GM12878 (cell line): ENCODE data around the gene CLCNKA. TPM values are rescaled to one million over a fixed set of nuclear protein-coding genes. Genes with fewer than 3 reads are reported as not detected.

ENCODE experiments used
- ATAC-seq: fragments of 200-7000 bp; cut with Tn5 transposase; 3 replicates; pipeline ENCODE4 v1.9.1; 2020; ENCODE audit warnings: mild to moderate bottlenecking, moderate library complexity
- BruUV-seq: library from RNA; stranded (reverse); fragments of 400-500 nt; replicated peaks from 2 replicates; lab custom pipeline; 2021; lab: Mats Ljungman, UMichigan
- CTCF ChIA-PET: fragments of 300-600 bp; sonication (Branson Sonifier 250); formaldehyde crosslinking; extraction: SDS; loops from one replicate; lab custom pipeline; 2021; ENCODE audit warnings: inconsistent platforms; lab: Yijun Ruan, JAX
- POLR2A ChIA-PET: fragments of 350-600 bp; formaldehyde crosslinking; extraction: SDS; loops from one replicate; lab custom pipeline; 2021; ENCODE audit warnings: inconsistent platforms; lab: Charles Lee
- RAD21 ChIA-PET: fragments of 300-600 bp; sonication (Branson Sonifier 250); formaldehyde crosslinking; loops from one replicate; lab custom pipeline; 2023; ENCODE audit warnings: antibody characterized with exemption; ENCODE audit not compliant: unreplicated experiment; lab: Charles Lee
- SMC1A ChIA-PET: fragments of 300-600 bp; sonication (Branson Sonifier 250); formaldehyde crosslinking; loops from one replicate; lab custom pipeline; 2023; ENCODE audit not compliant: unreplicated experiment, uncharacterized antibody; lab: Charles Lee
- DNase-seq: peaks from one replicate; pipeline ENCODE4 v3.0.0-alpha.2; 2011; ENCODE audit warnings: low read depth, low spot score
- FAIRE-seq: peaks from 3 replicates; lab custom pipeline; 2011; peaks lifted over from hg19 to GRCh38; lab: Jason Lieb, UNC
- H2AFZ ChIP-seq: 2 replicates; pipeline ENCODE4 v1.6.0; 2011; ENCODE audit warnings: low read depth, low read length, control low read depth; ENCODE audit not compliant: control insufficient read depth
- H3K27ac ChIP-seq: 2 replicates; pipeline ENCODE4 v1.5.1; 2011; ENCODE audit warnings: control low read depth; ENCODE audit not compliant: control insufficient read depth, insufficient read depth
- H3K27me3 ChIP-seq, 2 experiments: replicated peaks in 1 of 2; 2 replicates each; pipeline versions ENCODE4 v1.6.0 to v1.6.1; 2011; ENCODE audit warnings: low read length in 1 of 2; ENCODE audit not compliant: control insufficient read depth in 2 of 2, insufficient read depth in 2 of 2
- H3K36me3 ChIP-seq, 2 experiments: 2 replicates each; pipeline ENCODE4 v1.5.1; 2011; ENCODE audit warnings: low read length in 1 of 2; ENCODE audit not compliant: control insufficient read depth in 2 of 2, insufficient read depth in 2 of 2
- H3K4me1 ChIP-seq: 2 replicates; pipeline ENCODE4 v1.6.1; 2011; ENCODE audit warnings: mild to moderate bottlenecking, low read length, moderate library complexity, mixed read lengths; ENCODE audit not compliant: control insufficient read depth, insufficient read depth
- H3K4me2 ChIP-seq: 2 replicates; pipeline ENCODE4 v1.6.0; 2011; ENCODE audit warnings: control low read depth; ENCODE audit not compliant: control insufficient read depth, insufficient read depth
- H3K4me3 ChIP-seq: fragments of 200-600 bp; sonication (generic); 2 replicates; pipeline ENCODE4 v1.5.1; 2016
- H3K79me2 ChIP-seq: 2 replicates; pipeline ENCODE4 v1.6.0; 2011; ENCODE audit warnings: low read length; ENCODE audit not compliant: control insufficient read depth, insufficient read depth
- H3K9ac ChIP-seq: 2 replicates; pipeline ENCODE4 v1.8.0; 2011; ENCODE audit warnings: low read length, control low read depth, mixed read lengths; ENCODE audit not compliant: control insufficient read depth, insufficient read depth
- H3K9me3 ChIP-seq: replicated peaks from 3 replicates; pipeline ENCODE4 v1.5.1; 2011; ENCODE audit warnings: mild to moderate bottlenecking, low read length; ENCODE audit not compliant: control insufficient read depth, insufficient read depth
- H4K20me1 ChIP-seq: 2 replicates; pipeline ENCODE4 v1.6.0; 2011; ENCODE audit not compliant: control insufficient read depth, insufficient read depth
- ATF7 ChIP-seq: fragments of 450-650 bp; IDR thresholded peaks from 2 replicates; pipeline ENCODE4 v1.6.1; 2016; ENCODE audit warnings: low read depth, mild to moderate bottlenecking
- BMI1 ChIP-seq: fragments of 450-650 bp; IDR thresholded peaks from 2 replicates; pipeline ENCODE4 v1.6.1; 2016; ENCODE audit warnings: mild to moderate bottlenecking, moderate library complexity, borderline replicate concordance
- CHD2 ChIP-seq: IDR thresholded peaks from 2 replicates; pipeline ENCODE4 v1.6.1; 2011; ENCODE audit warnings: low read depth, low read length, improper control_type of control experiment, borderline replicate concordance
- CREM ChIP-seq: IDR thresholded peaks from 2 replicates; pipeline ENCODE4 v1.6.1; 2014; ENCODE audit warnings: antibody characterized with exemption, low read depth
- CTCF ChIP-seq, 3 experiments: IDR thresholded peaks in 2 of 3; conservative IDR thresholded peaks in 1 of 3; 2 replicates each; pipeline ENCODE4 v1.5.1; 2011; ENCODE audit warnings: low read depth in 3 of 3, low read length in 3 of 3, mild to moderate bottlenecking in 3 of 3, control low read depth in 2 of 3, moderate library complexity in 2 of 3, inconsistent platforms in 1 of 3, mixed read lengths in 1 of 3; ENCODE audit not compliant: control insufficient read depth in 2 of 3, insufficient read depth in 1 of 3; ENCODE audit errors: extremely low read depth in 1 of 3
- FOS ChIP-seq: IDR thresholded peaks from 3 replicates; pipeline ENCODE4 v1.6.1; 2011; ENCODE audit warnings: borderline replicate concordance; ENCODE audit not compliant: insufficient read length; ENCODE audit errors: extremely low read depth
- MYB ChIP-seq: fragments of 150-350 bp; IDR thresholded peaks from 2 replicates; pipeline ENCODE4 v1.6.1; 2014; ENCODE audit warnings: mild to moderate bottlenecking, low read depth, low read length, borderline replicate concordance
- RAD21 ChIP-seq: IDR thresholded peaks from 2 replicates; pipeline ENCODE4 v1.6.1; 2011; ENCODE audit warnings: mild to moderate bottlenecking, low read depth, low read length, moderate library complexity; ENCODE audit not compliant: insufficient read depth
- SIX5 ChIP-seq: IDR thresholded peaks from 2 replicates; pipeline ENCODE4 v1.6.1; 2011; ENCODE audit warnings: mild to moderate bottlenecking, low read depth, low read length, moderate library complexity; ENCODE audit not compliant: severe bottlenecking
- SMAD5 ChIP-seq: IDR thresholded peaks from 2 replicates; pipeline ENCODE4 v1.6.1; 2016; ENCODE audit warnings: antibody characterized with exemption, low read depth
- SPI1 ChIP-seq: IDR thresholded peaks from 2 replicates; pipeline ENCODE4 v1.6.1; 2011; ENCODE audit warnings: low read depth, mild to moderate bottlenecking, low read length, moderate library complexity, borderline replicate concordance; ENCODE audit not compliant: insufficient read depth
- TAF1 ChIP-seq: IDR thresholded peaks from 2 replicates; pipeline ENCODE4 v1.6.1; 2011; ENCODE audit warnings: mild to moderate bottlenecking, low read depth, low read length, borderline replicate concordance
- USF2 ChIP-seq: IDR thresholded peaks from 2 replicates; pipeline ENCODE4 v1.6.1; 2011; ENCODE audit warnings: low read depth, low read length, improper control_type of control experiment, borderline replicate concordance
- ZNF274 ChIP-seq: IDR thresholded peaks from one replicate; pipeline ENCODE4 v1.8.0; 2011; ENCODE audit not compliant: insufficient read length, insufficient read depth
- WGBS: methylation state at CpG from one replicate; pipeline ENCODE4 v1.1.6; 2016; ENCODE audit warnings: low lambda C conversion rate; ENCODE audit not compliant: insufficient replicate concordance, insufficient coverage; ENCODE audit errors: missing lambda C conversion rate; 5-methylcytosine and 5-hydroxymethylcytosine counted together
- in situ Hi-C: fragments of 300-500 bp; cut with MboI; formaldehyde crosslinking; loops from 9 replicates; pipeline ENCODE4 v1.14.3; 2018; ENCODE audit warnings: mixed read lengths
- intact Hi-C: fragments of 100-400 bp; cut with micrococcal nuclease; formaldehyde crosslinking; loops from one replicate; pipeline ENCODE4 v1.14.2; 2022; ENCODE audit not compliant: unreplicated experiment
- polyA plus RNA-seq, 11 experiments: library from polyadenylated mRNA; depleted of rRNA in 4 of 11; unstranded in 6 of 11; stranded (reverse) in 5 of 11; fragments of >200 nt; fragmentation: Nextera tagmentation in 4 of 11; fragmentation: Illumina TruSeq in 1 of 11; extraction: Ambion mirVana in 4 of 11; extraction: Trizol in 1 of 11; gene quantifications; 1 replicate in 1 of 11; 2 replicates in 10 of 11; pipeline versions ENCODE4 v1.2.1 to v1.2.3, GENCODE V29; 2011 to 2016; ENCODE audit warnings: inconsistent platforms in 2 of 11, missing spikeins in 2 of 11, low read depth in 1 of 11
- total RNA-seq, 4 experiments: library from RNA; depleted of rRNA in 3 of 4; stranded (reverse); fragments of >200 nt in 3 of 4; fragmentation: Illumina TruSeq in 1 of 4; extraction: Trizol in 1 of 4; gene quantifications; 2 replicates each; pipeline versions ENCODE4 v1.2.1 to v1.2.3, GENCODE V29; 2013 to 2021

The CLCNKA gene
- total and polyA plus RNA-seq, 10 of the 15 experiments (the other 5 are each of a cell fraction or from before 2014, with no cell fraction given) = 0.02 to 0.15 (median 0.08) TPM; not detected in 6

GRCh38 chr1:16068356-16069270 lies 46.8 kb downstream of the CLCNKA start:
- no peak overlapping the region for H3K4me3 ChIP-seq
- H3K4me2 ChIP-seq = no peak overlapping the region
- H3K9ac ChIP-seq = no peak overlapping the region
- H3K9me3 ChIP-seq = no peaks in the 10 kb centered on the region
- no peaks in the 10 kb centered on the region for H3K4me1 ChIP-seq
- H3K27ac ChIP-seq = no peak overlapping the region
- no peaks in the 10 kb centered on the region for H3K36me3 ChIP-seq
- peaks cover under 1 to 3% of the 10 kb centered on the region in 2 experiments; a peak in 3 of 4 replicates for H3K27me3 ChIP-seq
- no peak for TF ChIP-seq TAF1
- no peak for TF ChIP-seq CTCF (IDR thresholded peaks at IDR 0.05 in 2 of 3, conservative IDR thresholded peaks at IDR 0.05 in 1 of 3; ENCODE audit: control insufficient read depth in 2 of 3, extremely low read depth in 1 of 3, insufficient read depth in 1 of 3, low read depth in 3 of 3, low read length in 3 of 3)
- TF ChIP-seq FOS = no peak
- TF ChIP-seq SPI1 = no peak
- TF ChIP-seq CHD2 = no peak
- no peak for TF ChIP-seq SIX5
- TF ChIP-seq USF2 = no peak
- no peak for TF ChIP-seq CREM
- no peak for TF ChIP-seq MYB
- no peak for TF ChIP-seq BMI1
- no peak for TF ChIP-seq ZNF274
- TF ChIP-seq RAD21 = no peak
- no peak for TF ChIP-seq ATF7
- no peak for TF ChIP-seq SMAD5
- FAIRE-seq (no peak), ATAC-seq (no peak), DNase-seq (no peak)
- no TSS peak for BruUV-seq
- 20% methylated on average over 11 of the region's 11 CpGs for WGBS
- intact Hi-C loops = no loop called here
- SMC1A ChIA-PET = interaction anchor here (1.2 to 1.3 kb wide), 2 partner anchors 11 to 273 kb away, joined by 3 read pairs; no protein-coding TSS in a partner anchor
- H4K20me1 ChIP-seq = no peaks in the 10 kb centered on the region
- POLR2A ChIA-PET = interaction anchor here (0.5 to 1.1 kb wide), 2 partner anchors 169 to 288 kb away, joined by 3 to 4 read pairs; partner anchors contain the start of gene CPLANE2
- in situ Hi-C loops = no loop called here
- H3K79me2 ChIP-seq = no peaks in the 10 kb centered on the region
- RAD21 ChIA-PET = interaction anchor here (1.0 kb wide), 1 partner anchor 10 kb away, joined by 4 read pairs; no protein-coding TSS in a partner anchor
- no peak overlapping the region for H2AFZ ChIP-seq
- CTCF ChIA-PET = interaction anchor here (0.7 to 5.7 kb wide), 4 partner anchors 11 to 120 kb away, joined by 3 to 42 read pairs (median 4); no protein-coding TSS in a partner anchor
